Mesenchymal stem cell (in vitro differentiated cells and primary cell): Measurements from ENCODE around the gene RPN1.
"Not testable (repeated sequence)": the region's sequence is repeated elsewhere in the genome, so short reads cannot be mapped to it uniquely, and the experiment has no call there.

ENCODE experiments used
- DNase-seq: peaks from one replicate; pipeline ENCODE4 v3.0.0-alpha.2; 2013
- H2AFZ ChIP-seq: one replicate; pipeline ENCODE4 v1.6.1; 2013; ENCODE audit warnings: low read depth, mild to moderate bottlenecking, control low read depth, inconsistent platforms, low read length, moderate library complexity
- H2AK5ac ChIP-seq: 2 replicates; pipeline ENCODE4 v1.6.1; 2013; ENCODE audit warnings: low read length, moderate library complexity, mild to moderate bottlenecking, inconsistent platforms; ENCODE audit not compliant: severe bottlenecking
- H2BK120ac ChIP-seq: one replicate; pipeline ENCODE4 v1.6.1; 2013; ENCODE audit warnings: low read depth, mild to moderate bottlenecking, inconsistent platforms, low read length, moderate library complexity
- H2BK12ac ChIP-seq, 2 experiments: one replicate each; pipeline ENCODE4 v1.6.1; 2013; ENCODE audit warnings: inconsistent platforms in 2 of 2, low read length in 2 of 2, mild to moderate bottlenecking in 2 of 2, moderate library complexity in 2 of 2, control low read depth in 1 of 2
- H2BK15ac ChIP-seq: one replicate; pipeline ENCODE4 v1.6.1; 2013; ENCODE audit warnings: mild to moderate bottlenecking, low read depth, inconsistent platforms; ENCODE audit not compliant: poor library complexity, severe bottlenecking
- H2BK5ac ChIP-seq: 2 replicates; pipeline ENCODE4 v1.6.1; 2013; ENCODE audit warnings: low read depth, mild to moderate bottlenecking, low read length, control low read depth, inconsistent platforms; ENCODE audit not compliant: poor library complexity, severe bottlenecking
- H3K14ac ChIP-seq, 2 experiments: one replicate each; pipeline ENCODE4 v1.6.1; 2013; ENCODE audit warnings: inconsistent platforms in 2 of 2, low read length in 2 of 2, control low read depth in 1 of 2, mild to moderate bottlenecking in 1 of 2, moderate library complexity in 1 of 2
- H3K18ac ChIP-seq, 2 experiments: one replicate each; pipeline ENCODE4 v1.6.1; 2013; ENCODE audit warnings: inconsistent platforms in 2 of 2, low read length in 2 of 2, control low read depth in 1 of 2, low read depth in 1 of 2, mild to moderate bottlenecking in 1 of 2
- H3K23ac ChIP-seq, 2 experiments: one replicate each; pipeline ENCODE4 v1.6.1; 2013; ENCODE audit warnings: inconsistent platforms in 2 of 2, low read length in 2 of 2, mild to moderate bottlenecking in 2 of 2, moderate library complexity in 2 of 2, control low read depth in 1 of 2
- H3K27ac ChIP-seq: 2 replicates; pipeline ENCODE4 v1.5.1; 2013; ENCODE audit warnings: mild to moderate bottlenecking, moderate library complexity, low read length, control low read depth, inconsistent platforms; ENCODE audit not compliant: poor library complexity, severe bottlenecking
- H3K27me3 ChIP-seq, 2 experiments: 2 replicates each; pipeline versions ENCODE4 v1.6.1 to v1.7.0; 2013; ENCODE audit warnings: low read length in 2 of 2, mild to moderate bottlenecking in 2 of 2, moderate library complexity in 2 of 2, control low read depth in 1 of 2, inconsistent platforms in 1 of 2; ENCODE audit not compliant: control insufficient read depth in 1 of 2, insufficient read depth in 1 of 2
- H3K36me3 ChIP-seq, 2 experiments: 2 replicates each; pipeline versions ENCODE4 v1.6.1 to v1.7.0; 2013; ENCODE audit warnings: low read length in 2 of 2, control low read depth in 1 of 2, inconsistent platforms in 1 of 2, low read depth in 1 of 2, mild to moderate bottlenecking in 1 of 2; ENCODE audit not compliant: insufficient read depth in 2 of 2, control insufficient read depth in 1 of 2
- H3K4ac ChIP-seq, 2 experiments: one replicate each; pipeline ENCODE4 v1.6.1; 2013; ENCODE audit warnings: inconsistent platforms in 2 of 2, low read length in 2 of 2, mild to moderate bottlenecking in 2 of 2, moderate library complexity in 2 of 2, control low read depth in 1 of 2, low read depth in 1 of 2
- H3K4me1 ChIP-seq: 2 replicates; pipeline ENCODE4 v1.6.1; 2013; ENCODE audit warnings: low read depth, low read length, control low read depth; ENCODE audit not compliant: control insufficient read depth, insufficient read depth
- H3K4me2 ChIP-seq: 2 replicates; pipeline ENCODE4 v1.6.1; 2013; ENCODE audit warnings: low read length, mild to moderate bottlenecking, inconsistent platforms; ENCODE audit not compliant: poor library complexity, severe bottlenecking
- H3K4me3 ChIP-seq, 2 experiments: 2 replicates each; pipeline versions ENCODE4 v1.5.1 to v1.7.0; 2013; ENCODE audit warnings: low read length in 2 of 2, mild to moderate bottlenecking in 2 of 2, control low read depth in 1 of 2, low read depth in 1 of 2; ENCODE audit not compliant: insufficient read depth in 1 of 2
- H3K79me1 ChIP-seq: replicated peaks from 2 replicates; pipeline ENCODE4 v1.6.1; 2013; ENCODE audit warnings: mild to moderate bottlenecking, control low read depth, low read length, inconsistent platforms; ENCODE audit not compliant: poor library complexity, severe bottlenecking
- H3K9ac ChIP-seq: 2 replicates; pipeline ENCODE4 v1.7.0; 2013; ENCODE audit warnings: mild to moderate bottlenecking, low read length, moderate library complexity
- H3K9me3 ChIP-seq: 2 replicates; pipeline ENCODE4 v1.7.0; 2013; ENCODE audit warnings: mild to moderate bottlenecking, low read length; ENCODE audit not compliant: control insufficient read depth
- H4K8ac ChIP-seq: one replicate; pipeline ENCODE4 v1.6.1; 2013; ENCODE audit warnings: inconsistent platforms, mild to moderate bottlenecking, low read length, moderate library complexity
- H4K91ac ChIP-seq: one replicate; pipeline ENCODE4 v1.6.1; 2013; ENCODE audit warnings: mild to moderate bottlenecking, low read length, inconsistent platforms
- WGBS: methylation state at CpG from one replicate; pipeline ENCODE4 v1.1.7; 2013; ENCODE audit warnings: mixed read lengths; 5-methylcytosine and 5-hydroxymethylcytosine counted together

Gene RPN1

GRCh38 chr3:128675802-128676201 lies 25.2 kb upstream of the RPN1 start:
- H2BK12ac ChIP-seq, H3K18ac ChIP-seq, H3K4me1 ChIP-seq, H3K9me3 ChIP-seq, H3K9ac ChIP-seq, H4K91ac ChIP-seq, H2BK120ac ChIP-seq, H3K79me1 ChIP-seq, H3K36me3 ChIP-seq, H4K8ac ChIP-seq, H3K27me3 ChIP-seq, H3K23ac ChIP-seq, H2AK5ac ChIP-seq, H3K4me3 ChIP-seq, H2BK15ac ChIP-seq, H3K27ac ChIP-seq, H3K4ac ChIP-seq, DNase-seq, H2BK5ac ChIP-seq, H3K4me2 ChIP-seq, H2AFZ ChIP-seq, H3K14ac ChIP-seq: not testable (repeated sequence)
- WGBS, result 74% methylated on average over 2 of the region's 4 CpGs

DNA sequence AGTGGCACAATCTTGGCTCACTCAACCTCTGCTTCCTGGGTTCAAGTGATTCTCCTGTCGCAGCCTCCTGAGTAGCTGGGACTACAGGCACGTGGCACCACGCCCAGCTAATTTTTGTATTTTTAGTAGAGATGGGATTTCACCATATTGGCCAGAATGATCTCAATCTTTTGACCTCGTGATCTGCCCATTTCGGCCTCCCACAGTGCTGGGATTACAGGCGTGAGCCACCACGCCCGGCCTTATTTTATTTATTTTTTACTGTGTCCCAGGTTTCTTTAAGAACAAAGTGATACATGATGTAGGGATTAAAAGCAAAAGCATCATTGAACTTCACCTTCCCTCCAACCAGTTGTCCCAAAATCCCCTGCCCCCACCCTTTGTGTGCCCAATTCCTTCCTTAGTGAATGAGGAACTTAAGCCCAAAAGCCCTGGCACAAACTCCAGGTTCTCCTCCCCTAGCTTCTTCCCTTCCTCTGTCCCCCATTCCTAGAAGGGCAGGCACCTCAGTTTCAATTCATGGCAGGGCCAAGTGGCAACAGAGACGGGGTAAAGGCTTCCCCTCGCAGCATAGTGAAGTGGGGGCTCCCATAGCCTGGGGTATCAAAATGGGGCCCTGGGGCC lies 23.7 kb upstream of the RPN1 start:
- Histone ChIP-seq H2BK12ac (no peak overlapping the region), H4K8ac (no peak overlapping the region), H3K18ac (no peak overlapping the region), H2BK120ac (no peak overlapping the region), H2AK5ac (no peak overlapping the region), H3K4me1 (peaks cover 3% of the 10 kb centered on the region), H3K9me3 (no peaks in the 10 kb centered on the region), H3K4me3 (no peak overlapping the region), H3K9ac (no peak overlapping the region), H3K36me3 (no peaks in the 10 kb centered on the region), H3K27ac (no peak overlapping the region), H3K14ac (no peak overlapping the region), H3K27me3 (peaks cover 0 to 5% of the 10 kb centered on the region in 2 experiments), H2BK5ac (no peak overlapping the region), H2AFZ (no peak overlapping the region), H3K79me1 (no peaks in the 10 kb centered on the region), H2BK15ac (no peak overlapping the region), H3K23ac (no peak overlapping the region), H4K91ac (no peak overlapping the region), H3K4me2 (no peak overlapping the region), H3K4ac (no peak overlapping the region)
- DNase-seq, result no peak
- 98% methylated on average over 8 of the region's 10 CpGs for WGBS

DNA sequence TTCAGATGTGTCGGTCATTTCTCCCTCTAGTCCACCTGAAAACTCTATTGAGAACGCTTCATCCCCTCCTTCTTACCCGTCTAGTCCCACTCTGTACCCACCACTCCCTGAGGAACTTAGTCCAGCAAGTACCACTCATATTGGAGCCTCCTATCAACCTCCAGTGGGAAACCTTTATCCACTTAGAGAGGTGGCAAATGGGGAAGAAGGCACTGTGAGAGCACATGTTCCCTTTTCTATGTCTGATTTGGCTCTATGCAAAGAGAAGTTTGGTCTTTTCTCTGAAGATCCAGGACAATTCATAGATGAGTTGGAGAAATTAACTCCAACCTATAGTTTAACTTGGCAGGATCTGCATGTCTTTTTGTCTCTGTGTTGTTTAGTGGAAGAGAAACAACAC lies 17.0 kb upstream of the RPN1 start:
- Histone ChIP-seq H3K18ac (no peak overlapping the region), H3K4ac (no peak overlapping the region), H3K27me3 (peaks cover 10 to 15% of the 10 kb centered on the region in 2 experiments), H3K36me3 (no peaks in the 10 kb centered on the region), H4K8ac (no peak overlapping the region), H3K4me2 (no peak overlapping the region), H3K14ac (no peak overlapping the region), H4K91ac (no peak overlapping the region), H2AK5ac (no peak overlapping the region), H3K4me3 (no peak overlapping the region), H3K9me3 (no peaks in the 10 kb centered on the region), H2BK15ac (no peak overlapping the region), H2BK5ac (no peak overlapping the region), H3K79me1 (no peaks in the 10 kb centered on the region), H3K9ac (no peak overlapping the region), H2BK120ac (no peak overlapping the region), H2BK12ac (no peak overlapping the region), H3K27ac (no peak overlapping the region), H2AFZ (no peak overlapping the region), H3K4me1 (no peaks in the 10 kb centered on the region), H3K23ac (no peak overlapping the region)
- DNase-seq, result no peak
- WGBS, result 98% methylated on average over 3 of the region's 3 CpGs

- DNase-seq, result peak; percentile 22
- Histone ChIP-seq H3K4me3 (no peak overlapping the region), H3K4me2 (no peak overlapping the region), H3K4ac (no peak overlapping the region), H2AK5ac (no peak overlapping the region), H3K18ac (no peak overlapping the region), H3K4me1 (no peaks in the 10 kb centered on the region), H2BK120ac (no peak overlapping the region), H3K27ac (no peak overlapping the region), H2BK15ac (no peak overlapping the region), H3K36me3 (no peaks in the 10 kb centered on the region), H3K14ac (no peak overlapping the region), H2AFZ (no peak overlapping the region), H3K9ac (no peak overlapping the region), H3K79me1 (no peaks in the 10 kb centered on the region), H3K23ac (no peak overlapping the region), H2BK12ac (no peak overlapping the region), H3K9me3 (no peaks in the 10 kb centered on the region), H4K8ac (no peak overlapping the region), H2BK5ac (no peak overlapping the region), H4K91ac (no peak overlapping the region), H3K27me3 (peaks cover 10 to 15% of the 10 kb centered on the region in 2 experiments)
- WGBS, result 74% methylated on average over 11 of the region's 11 CpGs
Measured at GRCh38 chr3:128665362-128666021, 14.9 kb upstream of the RPN1 start.
